GM18511 (cell line): ENCODE data around the gene AKNA.
A peak's percentile ranks its signal among the peaks of the same experiment; 100 is the strongest.

Source experiments
- ATAC-seq: cut with Tn5 transposase; IDR thresholded peaks from one replicate; pipeline ENCODE4 v1.9.1; 2021; ENCODE audit warnings: mild to moderate bottlenecking, moderate library complexity; ENCODE audit not compliant: unreplicated experiment

AKNA gene

DNA sequence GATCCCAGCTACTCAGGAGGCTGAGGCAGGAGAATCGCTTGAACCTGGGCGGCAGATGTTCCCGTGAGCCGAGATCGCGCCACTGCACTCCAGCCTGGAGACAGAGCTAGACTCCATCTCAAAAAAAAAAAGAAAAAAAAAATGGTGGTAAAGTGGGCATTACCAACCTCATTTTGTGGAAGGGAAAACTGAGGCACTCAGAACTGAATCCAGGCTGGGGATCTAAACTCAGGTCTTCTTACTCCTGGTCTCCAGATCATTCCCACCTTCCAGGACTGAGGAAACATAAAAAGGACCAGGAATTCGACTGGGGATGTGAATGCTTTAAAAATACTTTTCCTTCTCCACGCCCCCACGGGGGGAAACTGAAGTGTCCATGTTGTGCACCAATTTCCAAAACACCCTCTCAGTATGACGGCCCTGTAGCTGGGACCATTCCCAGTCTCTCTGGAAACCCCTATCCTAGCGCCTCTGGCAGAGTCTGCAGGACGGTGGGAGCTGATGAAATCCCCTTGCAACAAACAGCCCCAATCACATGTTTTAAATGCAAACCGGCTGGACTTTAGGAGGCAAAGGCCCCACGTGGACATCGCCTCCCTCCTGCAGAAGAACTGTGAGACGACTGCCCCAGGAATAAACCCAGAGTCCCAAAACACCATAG, 8.9 kb upstream of the AKNA start:
- no peak for ATAC-seq

GRCh38 chr9:114395768-114396167, 8.0 kb upstream of the AKNA start:
- ATAC-seq: no peak

- ATAC-seq: no peak
Observed at GRCh38 chr9:114395334-114395617, 7.5 kb upstream of the AKNA start.

- no peak for ATAC-seq
Observed at GRCh38 chr9:114394523-114395333, 6.9 kb upstream of the AKNA start.

DNA sequence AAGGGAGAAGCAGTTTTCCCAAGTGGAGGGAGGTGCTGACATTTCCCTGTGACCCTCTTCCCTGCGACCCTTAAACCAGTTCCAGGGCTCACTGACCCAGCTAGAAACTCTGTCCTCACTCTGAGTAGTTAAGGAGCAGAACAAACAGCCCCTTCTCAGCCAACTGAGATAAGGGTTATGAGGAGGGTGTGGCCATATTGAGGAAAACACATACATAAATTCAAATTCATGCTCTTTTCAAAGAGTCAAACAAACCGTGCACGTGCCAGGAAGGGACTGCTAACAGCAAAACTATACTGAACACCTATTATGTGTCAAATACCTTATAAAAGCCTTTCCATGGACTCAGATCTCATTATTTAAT, 4.9 kb upstream of the AKNA start:
- ATAC-seq: no peak

DNA sequence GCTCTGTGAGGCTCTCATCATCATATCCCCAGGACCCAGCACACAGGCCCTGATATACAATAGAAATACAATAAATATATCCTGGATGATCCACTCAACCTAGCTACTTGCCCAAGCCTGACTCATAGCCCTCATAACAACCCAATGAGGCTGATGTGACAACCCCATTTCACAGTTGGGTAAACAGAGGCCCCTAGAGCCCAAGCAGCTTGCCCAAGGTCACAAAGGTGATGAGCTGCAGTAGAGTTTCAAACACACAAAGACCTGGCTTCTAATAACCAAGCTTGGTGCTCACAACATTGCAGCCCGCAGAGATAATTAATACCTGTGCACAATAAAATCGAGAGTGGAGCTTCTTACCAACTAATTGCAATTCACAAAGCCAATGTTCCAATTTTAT, 3.2 kb upstream of the AKNA start:
- ATAC-seq: no peak

GRCh38 chr9:114389612-114390368, 2.0 kb upstream of the AKNA start:
- ATAC-seq: no peak

- ATAC-seq: no peak
Observed at GRCh38 chr9:114388764-114389375, 1.1 kb upstream of the AKNA start.

DNA sequence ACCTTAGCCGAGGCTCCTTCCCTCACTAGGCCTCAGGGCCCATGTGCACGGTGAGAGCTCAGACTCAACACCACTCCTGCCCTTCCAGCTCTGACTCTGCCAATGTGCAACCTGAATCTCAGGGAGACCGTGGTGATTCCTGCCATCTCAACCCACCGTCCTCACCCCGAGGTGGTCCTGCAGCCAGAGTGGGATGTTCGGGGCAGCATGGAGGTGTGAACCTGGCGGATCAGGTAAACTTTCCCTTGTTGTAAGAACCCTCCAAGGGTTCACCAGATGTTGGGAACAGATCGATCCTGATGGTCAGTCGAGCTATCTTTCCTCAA, 538 bp upstream of the AKNA start:
- no peak for ATAC-seq

- no peak for ATAC-seq
Observed at GRCh38 chr9:114386886-114387679, 699 bp downstream of the AKNA start.

GRCh38 chr9:114386361-114386885, 1.4 kb downstream of the AKNA start:
- no peak for ATAC-seq

- peak; percentile 81 for ATAC-seq
Observed at GRCh38 chr9:114385397-114386181, 2.2 kb downstream of the AKNA start.

GRCh38 chr9:114384836-114385396, 2.9 kb downstream of the AKNA start:
- no peak for ATAC-seq

DNA sequence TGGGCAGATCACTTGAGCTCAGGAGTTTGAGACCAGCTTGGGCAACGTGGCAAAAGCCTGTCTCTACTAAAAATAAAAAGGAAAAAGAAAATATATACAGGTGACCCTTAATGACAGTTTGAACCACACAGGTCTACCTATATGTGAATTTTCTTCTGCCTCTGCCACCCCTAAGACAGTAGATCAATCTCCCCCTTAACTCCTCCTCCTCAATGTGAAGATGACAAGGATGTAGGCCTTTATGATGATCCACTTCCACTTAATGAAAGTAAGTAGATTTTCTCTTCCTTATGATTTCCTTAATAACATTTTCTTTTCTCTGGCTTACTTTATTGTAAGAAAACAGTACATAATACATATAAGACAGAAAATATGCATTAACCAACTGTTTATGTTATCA, 3.4 kb downstream of the AKNA start:
- ATAC-seq: no peak

DNA sequence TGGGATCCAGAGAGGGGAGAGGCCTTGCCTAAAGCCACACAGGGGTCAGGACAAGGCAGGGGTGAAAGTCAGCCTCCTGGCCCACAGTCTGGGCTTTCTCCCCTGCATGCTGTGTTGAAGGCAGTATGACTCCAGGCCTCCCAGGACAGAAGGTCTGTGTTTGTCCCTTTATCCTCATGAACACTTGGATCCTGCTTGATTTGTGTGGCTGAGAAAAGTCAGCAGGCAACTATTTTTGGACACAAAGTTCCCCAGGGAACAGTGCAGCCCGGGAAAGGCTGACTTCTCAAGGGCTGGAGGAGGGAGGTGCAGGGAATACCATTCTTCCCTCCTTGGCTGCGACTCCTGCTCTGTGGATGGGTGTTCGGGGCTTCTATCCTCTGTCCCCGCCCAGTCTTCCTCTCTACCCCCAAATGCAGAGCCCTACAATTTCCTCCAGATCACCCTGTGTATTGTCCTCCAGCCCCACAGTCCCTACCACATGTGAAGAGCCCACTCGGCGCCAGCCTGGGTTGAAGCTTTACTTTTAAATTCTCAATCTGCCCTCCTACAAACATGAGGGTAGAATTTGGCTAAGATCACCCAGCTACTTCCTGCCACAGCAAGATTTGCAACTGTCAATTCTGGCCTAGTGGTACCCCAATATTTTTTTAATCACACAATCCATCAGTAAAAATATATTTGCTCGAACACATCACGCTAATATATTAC, 4.1 kb downstream of the AKNA start:
- ATAC-seq: no peak

DNA sequence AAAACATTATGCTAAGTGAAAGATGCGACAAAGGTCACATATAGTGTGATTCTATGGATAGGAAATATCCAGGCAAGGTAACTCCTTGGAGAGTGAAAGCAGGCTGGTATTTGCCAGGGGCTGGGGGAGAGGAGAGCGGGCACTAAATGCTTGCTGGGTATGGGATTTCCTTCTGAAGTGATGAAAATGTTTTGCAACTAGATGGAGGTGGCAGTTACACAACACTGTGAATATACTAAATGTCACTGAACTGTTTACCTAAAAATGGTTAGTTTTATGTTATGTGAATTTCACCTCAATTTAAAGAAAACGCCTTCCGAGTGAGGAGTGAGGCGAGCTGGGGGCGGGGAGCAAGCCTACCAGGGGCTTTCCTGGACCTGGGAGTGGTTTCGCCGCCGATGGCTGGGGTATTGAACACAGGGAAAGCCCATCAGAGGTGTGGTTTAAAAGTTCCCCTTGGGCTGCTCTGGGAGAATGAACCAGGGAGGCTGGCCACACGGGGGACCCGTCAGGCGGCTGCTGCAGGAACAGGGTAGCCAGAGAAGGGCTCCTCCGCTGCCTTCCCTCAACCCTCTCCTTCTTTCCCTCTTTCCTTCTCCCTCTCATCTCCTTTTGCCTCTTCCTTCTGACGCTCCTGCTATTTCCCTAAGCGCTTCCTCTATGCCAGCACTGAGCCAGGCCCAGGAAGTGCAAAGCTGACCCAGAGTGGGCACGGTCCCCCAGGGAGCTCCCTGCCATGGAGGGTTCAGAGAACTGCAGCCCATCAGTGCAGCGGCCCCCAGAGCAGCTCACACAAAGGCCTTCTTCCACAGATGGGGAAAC, 4.9 kb downstream of the AKNA start:
- ATAC-seq: peak; percentile 16

- no peak for ATAC-seq
Observed at GRCh38 chr9:114378883-114379282, 8.9 kb downstream of the AKNA start.

DNA sequence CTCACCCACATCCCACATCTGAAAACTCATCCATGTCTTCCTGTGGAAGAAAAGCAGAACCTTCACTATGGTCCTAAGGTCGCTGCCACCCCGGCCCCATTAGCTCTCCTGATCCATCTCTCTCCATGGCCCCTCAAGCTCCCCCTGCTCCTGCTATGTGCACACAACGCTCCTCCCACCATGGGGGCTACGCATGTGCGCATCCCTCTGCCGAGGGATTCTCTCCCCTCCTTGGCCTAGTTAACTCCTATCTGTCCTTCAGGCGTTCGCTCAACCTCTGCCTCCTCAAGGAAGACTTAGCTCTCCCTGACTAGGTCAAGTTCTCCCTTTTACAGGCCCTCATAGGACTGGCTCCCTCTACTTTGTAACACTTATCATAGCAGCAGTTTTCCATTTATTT, 9.8 kb downstream of the AKNA start:
- no peak for ATAC-seq
